HG02798 (cell line): ENCODE data around the gene ICOS.

Experiments
- ATAC-seq: cut with Tn5 transposase; IDR thresholded peaks from one replicate; pipeline ENCODE4 v1.9.1; 2021; ENCODE audit warnings: mild to moderate bottlenecking; ENCODE audit not compliant: unreplicated experiment, poor library complexity

Gene ICOS

GRCh38 chr2:204005940-204006721, 69.6 kb downstream of the ICOS start:
- no peak for ATAC-seq

- no peak for ATAC-seq
Observed at GRCh38 chr2:204008352-204008751, 71.8 kb downstream of the ICOS start.

GRCh38 chr2:204010628-204011560, 74.3 kb downstream of the ICOS start:
- ATAC-seq = no peak
